ENCODE data around the gene DTX1.

Gene DTX1

GRCh38 chr12:113119980-113120669 is 63.6 kb downstream of the DTX1 start:
- Mint-ChIP-seq H3K4me3 (no peak overlapping the region), H3K36me3 (ENCODE audit: low read depth) (peaks cover 2% of the 10 kb centered on the region), H3K9me3 (peaks cover 4% of the 10 kb centered on the region), H3K27me3 (peaks cover 3% of the 10 kb centered on the region), H3K4me1 (no peaks in the 10 kb centered on the region), H3K27ac (no peak overlapping the region)
- ATAC-seq (no peak), DNase-seq (no peak)

DNA sequence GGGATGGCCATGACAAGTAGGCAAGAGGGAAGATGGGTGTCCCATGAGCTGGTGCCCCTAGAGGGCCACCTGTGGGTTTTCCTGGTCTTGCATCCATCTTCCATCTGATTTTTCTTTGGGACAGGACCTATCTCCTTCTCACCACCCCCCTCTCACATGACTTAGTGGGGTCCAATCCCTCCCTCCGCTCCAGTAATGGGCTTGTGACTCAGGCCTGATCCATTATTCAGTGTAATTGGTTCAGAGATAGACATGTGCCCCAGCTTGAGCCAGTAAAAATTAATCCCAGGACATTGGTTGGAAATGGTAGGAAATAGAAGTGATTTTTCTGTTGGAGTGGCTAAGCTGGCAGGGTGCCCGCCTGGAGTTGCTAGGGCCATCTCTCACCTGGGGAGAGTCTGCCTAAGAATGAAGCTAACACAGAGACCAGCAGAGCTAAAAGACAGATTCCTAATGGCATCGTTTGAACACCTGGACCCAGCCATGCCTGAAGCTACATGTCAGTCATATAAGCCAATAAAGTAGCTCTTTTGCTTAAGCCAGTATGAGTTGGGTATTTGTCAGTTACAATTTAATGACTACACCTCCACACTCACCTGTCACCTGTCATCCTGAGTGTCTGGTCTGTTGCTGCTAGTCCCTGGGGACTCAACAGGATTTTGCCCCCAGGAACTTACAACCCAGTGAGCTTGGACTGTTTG is 64.3 kb downstream of the DTX1 start:
- peaks cover 2% of the 10 kb centered on the region for H3K36me3 Mint-ChIP-seq (ENCODE audit: low read depth)
- DNase-seq = no peak
- no peak overlapping the region for H3K4me3 Mint-ChIP-seq

GRCh38 chr12:113127791-113128199 is 71.3 kb downstream of the DTX1 start:
- no peak for ATAC-seq
- Mint-ChIP-seq H3K27me3 (no peaks in the 10 kb centered on the region), H3K9me3 (peaks cover 2% of the 10 kb centered on the region), H3K4me1 (peaks cover 7% of the 10 kb centered on the region), H3K4me3 (no peak overlapping the region), H3K36me3 (ENCODE audit: low read depth) (peaks cover 2% of the 10 kb centered on the region), H3K27ac (no peak overlapping the region)
- no peak for DNase-seq

More for the DNA sequence above, 64.3 kb downstream of the DTX1 start:
- Mint-ChIP-seq H3K27me3 (peaks cover 3% of the 10 kb centered on the region), H3K4me1 (no peaks in the 10 kb centered on the region), H3K27ac (no peak overlapping the region), H3K9me3 (peaks cover 4% of the 10 kb centered on the region)
- ATAC-seq = no peak

GRCh38 chr12:113128802-113129663 is 72.5 kb downstream of the DTX1 start:
- ATAC-seq (no peak), DNase-seq (no peak)
- H3K36me3 Mint-ChIP-seq (ENCODE audit: low read depth) = no peaks in the 10 kb centered on the region
- H3K4me3 Mint-ChIP-seq = no peak overlapping the region
- H3K9me3 Mint-ChIP-seq = no peaks in the 10 kb centered on the region
- H3K27ac Mint-ChIP-seq = no peak overlapping the region
- H3K27me3 Mint-ChIP-seq = no peaks in the 10 kb centered on the region
- H3K4me1 Mint-ChIP-seq = peaks cover 7% of the 10 kb centered on the region

- no peak overlapping the region for H3K4me3 Mint-ChIP-seq
- no peaks in the 10 kb centered on the region for H3K36me3 Mint-ChIP-seq (ENCODE audit: low read depth)
- H3K27me3 Mint-ChIP-seq = peaks cover 2% of the 10 kb centered on the region
- peaks cover 8% of the 10 kb centered on the region for H3K4me1 Mint-ChIP-seq
- H3K27ac Mint-ChIP-seq = no peak overlapping the region
- H3K9me3 Mint-ChIP-seq = no peaks in the 10 kb centered on the region
- DNase-seq (no peak), ATAC-seq (no peak)
These were observed 73.3 kb downstream of the DTX1 start for GRCh38 chr12:113129664-113130456.

- H3K27ac Mint-ChIP-seq = no peak overlapping the region
- H3K9me3 Mint-ChIP-seq = no peaks in the 10 kb centered on the region
- H3K27me3 Mint-ChIP-seq = peaks cover 3% of the 10 kb centered on the region
- H3K36me3 Mint-ChIP-seq (ENCODE audit: low read depth) = no peaks in the 10 kb centered on the region
- H3K4me1 Mint-ChIP-seq = peaks cover 14% of the 10 kb centered on the region
- DNase-seq (no peak), ATAC-seq (no peak)
- no peak overlapping the region for H3K4me3 Mint-ChIP-seq
These were observed 74.1 kb downstream of the DTX1 start for GRCh38 chr12:113130457-113131135.

DNA sequence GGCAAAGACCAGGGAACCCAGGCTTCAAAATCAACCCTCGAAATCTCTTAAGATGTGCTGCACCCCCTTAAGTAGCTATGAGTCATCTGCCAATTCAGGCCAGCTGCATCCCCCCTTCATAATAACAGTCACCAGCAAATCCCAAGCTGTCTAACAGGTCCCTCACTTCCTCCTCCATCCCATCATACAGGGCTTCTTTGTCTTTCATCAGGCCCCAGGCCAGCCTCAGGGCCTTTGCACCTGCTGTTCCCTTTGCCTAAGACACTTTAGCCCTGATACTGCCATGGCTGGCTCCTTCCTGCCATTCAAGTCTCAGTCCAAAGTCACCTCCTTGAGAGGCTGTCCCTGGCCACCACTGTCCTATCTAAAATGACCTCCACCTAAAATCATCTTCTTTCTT is 75.0 kb downstream of the DTX1 start:
- H3K27me3 Mint-ChIP-seq = peaks cover 3% of the 10 kb centered on the region
- ATAC-seq (no peak), DNase-seq (no peak)
- peaks cover 22% of the 10 kb centered on the region for H3K4me1 Mint-ChIP-seq
- H3K27ac Mint-ChIP-seq = no peak overlapping the region
- no peaks in the 10 kb centered on the region for H3K36me3 Mint-ChIP-seq (ENCODE audit: low read depth)
- H3K4me3 Mint-ChIP-seq = no peak overlapping the region
- H3K9me3 Mint-ChIP-seq = no peaks in the 10 kb centered on the region

DNA sequence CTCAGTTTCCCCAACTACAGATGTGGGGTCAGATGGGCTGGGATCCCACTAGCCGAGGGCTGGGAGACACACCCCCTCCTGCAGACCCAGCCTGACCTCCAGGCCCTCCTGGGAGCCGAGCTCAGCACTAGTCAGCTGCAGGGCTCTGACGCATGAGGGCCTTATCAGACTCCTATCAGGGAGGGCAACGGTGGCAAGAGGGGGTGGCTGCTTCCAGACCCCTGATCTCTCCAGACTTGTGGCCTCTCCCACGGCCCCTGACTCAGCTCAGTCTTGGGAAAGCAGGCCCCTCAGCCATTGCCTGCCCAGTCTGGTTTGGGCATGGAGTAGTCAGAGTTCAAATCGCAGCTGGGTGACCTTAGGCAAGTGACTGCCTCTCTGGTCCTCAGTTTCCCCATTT is 76.5 kb downstream of the DTX1 start:
- Mint-ChIP-seq H3K9me3 (no peaks in the 10 kb centered on the region), H3K27ac (no peak overlapping the region), H3K4me3 (no peak overlapping the region), H3K4me1 (peaks cover 26% of the 10 kb centered on the region), H3K27me3 (peaks cover 3% of the 10 kb centered on the region), H3K36me3 (ENCODE audit: low read depth) (no peaks in the 10 kb centered on the region)
- DNase-seq (no peak), ATAC-seq (no peak)

DNA sequence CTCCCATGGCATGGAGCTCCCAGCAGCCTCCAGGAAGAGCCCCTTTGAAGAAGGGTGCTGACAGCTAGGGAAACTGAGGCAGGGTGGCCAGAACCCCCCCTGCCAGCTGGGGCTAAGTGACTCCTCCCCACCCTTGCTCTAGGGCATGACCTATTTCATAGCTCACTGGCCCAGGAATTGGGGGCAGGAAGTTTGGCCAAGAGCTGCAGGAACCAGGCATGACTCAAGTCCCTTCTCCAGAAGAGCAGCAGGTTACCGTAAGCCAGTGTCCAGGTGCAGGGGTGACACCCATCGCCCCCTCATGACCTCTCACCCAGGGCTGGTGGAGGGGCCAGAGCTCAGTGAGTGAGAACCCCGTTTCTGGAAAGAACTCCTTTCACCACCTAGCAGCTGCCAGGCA is 77.1 kb downstream of the DTX1 start:
- H3K4me3 Mint-ChIP-seq = no peak overlapping the region
- H3K9me3 Mint-ChIP-seq = no peaks in the 10 kb centered on the region
- DNase-seq = no peak
- H3K27ac Mint-ChIP-seq = no peak overlapping the region
- peaks cover 26% of the 10 kb centered on the region for H3K4me1 Mint-ChIP-seq
- no peaks in the 10 kb centered on the region for H3K36me3 Mint-ChIP-seq (ENCODE audit: low read depth)
- H3K27me3 Mint-ChIP-seq = peaks cover 3% of the 10 kb centered on the region
- ATAC-seq = no peak

GRCh38 chr12:113134071-113134470 is 77.5 kb downstream of the DTX1 start:
- no peaks in the 10 kb centered on the region for H3K9me3 Mint-ChIP-seq
- peaks cover 3% of the 10 kb centered on the region for H3K27me3 Mint-ChIP-seq
- DNase-seq (no peak), ATAC-seq (no peak)
- H3K36me3 Mint-ChIP-seq (ENCODE audit: low read depth) = no peaks in the 10 kb centered on the region
- H3K4me3 Mint-ChIP-seq = no peak overlapping the region
- H3K27ac Mint-ChIP-seq = no peak overlapping the region
- peaks cover 26% of the 10 kb centered on the region for H3K4me1 Mint-ChIP-seq

- no peak for DNase-seq
- H3K27me3 Mint-ChIP-seq = peaks cover 3% of the 10 kb centered on the region
These were observed 78.0 kb downstream of the DTX1 start for GRCh38 chr12:113134521-113134951.

DNA sequence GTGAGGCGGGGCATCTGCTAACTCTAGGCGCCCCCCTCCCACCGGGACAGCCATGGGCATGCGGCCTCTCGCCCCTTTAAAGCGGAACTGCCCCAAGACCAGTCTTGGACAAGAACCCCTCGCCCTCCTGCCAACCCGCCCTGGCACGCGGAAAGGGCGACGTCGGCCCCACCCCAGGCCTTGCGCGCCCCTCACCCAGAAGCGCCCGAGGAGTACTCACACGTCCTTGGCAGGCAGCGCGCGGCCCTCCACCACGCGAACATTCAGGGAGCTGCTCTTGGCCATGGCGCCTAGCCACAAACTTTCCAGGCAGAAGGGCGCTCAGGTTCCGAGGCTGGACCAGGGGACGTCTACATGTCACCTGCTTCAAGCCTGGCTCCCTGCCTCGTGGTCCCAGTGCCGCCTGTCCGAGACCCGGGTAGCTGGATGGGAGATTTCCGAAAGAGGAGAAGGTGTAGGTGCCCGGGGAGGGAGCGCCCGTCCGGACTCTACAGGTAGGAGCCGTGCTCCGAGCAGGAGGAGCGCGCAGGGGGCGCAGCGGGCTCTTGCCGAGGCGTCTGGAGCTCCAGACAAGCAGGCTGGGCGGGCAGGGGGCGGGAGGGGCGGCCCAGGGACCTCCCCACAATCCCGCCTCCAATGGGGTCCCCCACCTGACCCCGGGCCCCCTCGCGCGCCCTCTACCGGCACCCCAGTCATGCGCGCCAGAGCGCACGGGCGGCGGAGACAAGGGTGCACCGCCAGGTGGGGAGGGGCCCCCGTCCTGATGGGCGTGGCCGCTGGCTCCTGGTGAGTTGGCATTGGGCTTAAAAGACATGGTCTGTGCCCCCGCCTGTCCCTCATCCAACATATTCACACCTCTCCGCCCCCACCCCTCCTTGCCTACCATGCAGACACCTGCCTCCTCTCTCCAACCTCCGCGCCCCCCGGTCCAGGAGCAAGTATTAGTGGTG is 78.9 kb downstream of the DTX1 start, which contains the start of gene RASAL1:
Gene RASAL1 (minus strand): TSS at position 584 of the 950 bp plus-strand sequence. CDS start 299 bp downstream, at position 285.
- peak within 1 kb of the TSS; percentile 61 for H3K27ac Mint-ChIP-seq
- peak; percentile 92 for DNase-seq
- peaks cover 21% of the 10 kb centered on the region for H3K4me1 Mint-ChIP-seq
- peak; percentile 83 for ATAC-seq
- H3K36me3 Mint-ChIP-seq (ENCODE audit: low read depth) = no peaks in the 10 kb centered on the region
- no peaks in the 10 kb centered on the region for H3K9me3 Mint-ChIP-seq
- H3K27me3 Mint-ChIP-seq = peaks cover 3% of the 10 kb centered on the region
- H3K4me3 Mint-ChIP-seq = peak within 1 kb of the TSS; percentile 73

More at GRCh38 chr12:113134521-113134951, 78.0 kb downstream of the DTX1 start:
- Mint-ChIP-seq H3K9me3 (no peaks in the 10 kb centered on the region), H3K4me3 (peak overlapping the region; percentile 73), H3K36me3 (ENCODE audit: low read depth) (no peaks in the 10 kb centered on the region), H3K4me1 (peaks cover 24% of the 10 kb centered on the region), H3K27ac (no peak overlapping the region)
- no peak for ATAC-seq

Data from activated naive CD8-positive, alpha-beta T cell treated with anti-CD3 and anti-CD28 coated beads, Interleukin-2, amount 50 U/mL, for 24 hours (primary cell).